HT1080 (cell line): ENCODE results near the gene ZNF225. TPM values are rescaled to one million over a fixed set of nuclear protein-coding genes. Genes with fewer than 3 reads are reported as not detected.
"Not testable (repeated sequence)": the region's sequence is repeated elsewhere in the genome, so short reads cannot be mapped to it uniquely, and the experiment has no call there.

ENCODE experiments used
- DNase-seq: peaks from one replicate; pipeline ENCODE4 v3.0.0-alpha.2; 2015; ENCODE audit warnings: low read depth
- polyA plus RNA-seq, 2 experiments: library from polyadenylated mRNA; depleted of rRNA; stranded (reverse); fragments of >200 nt; gene quantifications; 2 replicates each; pipeline ENCODE4 v1.2.3, GENCODE V29; 2015
- total RNA-seq: library from RNA; depleted of rRNA; stranded (reverse); fragments of >200 nt; shearing (Covaris generic); gene quantifications from 2 replicates; pipeline ENCODE4 v1.2.3, GENCODE V29; 2014; rRNA removed

ZNF225 gene
- 2.9 and 3.4 TPM in 2 replicates for total RNA-seq
- polyA plus RNA-seq (2015; cell fraction: cytosol; rRNA removed): 1.6 and 2.1 TPM in 2 replicates
- 10.1 and 10.8 TPM in 2 replicates for polyA plus RNA-seq (2015; cell fraction: nucleus; rRNA removed)

- peak; percentile 99 for DNase-seq
Observed at GRCh38 chr19:44113138-44113783, at the start of gene ZNF225. TSS of gene ZNF225 (plus strand) at chr19:44113399. CDS start at chr19:44115828, 2,429 bp downstream.

GRCh38 chr19:44066305-44066704, 46.9 kb upstream of the ZNF225 start:
- no peak for DNase-seq

- DNase-seq: no peak
Observed at GRCh38 chr19:44069415-44069814, 43.8 kb upstream of the ZNF225 start.

GRCh38 chr19:44071824-44072542, 41.2 kb upstream of the ZNF225 start, which contains the start of gene ZNF284:
TSS of gene ZNF284 (plus strand) at chr19:44072159. CDS start at chr19:44076390, 4,231 bp downstream.
- peak; percentile 95 for DNase-seq

- DNase-seq: peak; percentile 8
Observed at GRCh38 chr19:44072543-44073401, 40.4 kb upstream of the ZNF225 start.

GRCh38 chr19:44076325-44076724, 36.9 kb upstream of the ZNF225 start:
- DNase-seq: no peak

- DNase-seq: no peak
Observed at GRCh38 chr19:44092108-44092507, 21.1 kb upstream of the ZNF225 start.

GRCh38 chr19:44093931-44094765, 19.1 kb upstream of the ZNF225 start, which contains the start of gene ZNF224:
TSS of gene ZNF224 (plus strand) at chr19:44094361. CDS start at chr19:44097874, 3,513 bp downstream.
- peak; percentile 92 for DNase-seq

- no peak for DNase-seq
Observed at GRCh38 chr19:44107751-44108150, 5.4 kb upstream of the ZNF225 start.

- no peak for DNase-seq
Observed at GRCh38 chr19:44109458-44109857, 3.7 kb upstream of the ZNF225 start.

- peak; percentile 39 for DNase-seq
Observed at GRCh38 chr19:44111910-44112463, 1.2 kb upstream of the ZNF225 start.

- no peak for DNase-seq
Observed at GRCh38 chr19:44112802-44113137, 429 bp upstream of the ZNF225 start.

- DNase-seq: no peak
Observed at GRCh38 chr19:44113784-44114390, 688 bp downstream of the ZNF225 start.

GRCh38 chr19:44121162-44121561, 8.0 kb downstream of the ZNF225 start:
- not testable (repeated sequence) for DNase-seq

GRCh38 chr19:44131955-44132354, 18.8 kb downstream of the ZNF225 start:
- DNase-seq: no peak

GRCh38 chr19:44141191-44142058, 28.2 kb downstream of the ZNF225 start, which contains the start of gene ZNF234:
TSS of gene ZNF234 (plus strand) at chr19:44141554. CDS start at chr19:44144633, 3,079 bp downstream.
- DNase-seq: peak; percentile 79

GRCh38 chr19:44142059-44142433, 28.8 kb downstream of the ZNF225 start:
- DNase-seq: peak; percentile 24

GRCh38 chr19:44149776-44150175, 36.6 kb downstream of the ZNF225 start:
- DNase-seq: no peak

- DNase-seq: no peak
Observed at GRCh38 chr19:44151491-44151890, 38.3 kb downstream of the ZNF225 start.
